ENCODE results near the gene GPS1.

GPS1 gene

GRCh38 chr17:82079001-82079677, 27.4 kb downstream of the GPS1 start:
- no peak for DNase-seq (ENCODE audit: low spot score)

GRCh38 chr17:82080048-82080788, 28.5 kb downstream of the GPS1 start:
- DNase-seq (ENCODE audit: low spot score): no peak

- DNase-seq (ENCODE audit: low spot score): no peak
Observed at GRCh38 chr17:82080789-82081464, 29.2 kb downstream of the GPS1 start.

GRCh38 chr17:82081546-82081945, 29.8 kb downstream of the GPS1 start:
- no peak for DNase-seq (ENCODE audit: low spot score)

GRCh38 chr17:82081966-82082365, 30.3 kb downstream of the GPS1 start:
- DNase-seq (ENCODE audit: low spot score): no peak

GRCh38 chr17:82082456-82082855, 30.8 kb downstream of the GPS1 start:
- DNase-seq (ENCODE audit: low spot score): no peak

- no peak for DNase-seq (ENCODE audit: low spot score)
Observed at GRCh38 chr17:82083009-82083408, 31.3 kb downstream of the GPS1 start.

GRCh38 chr17:82083533-82084359, 32.0 kb downstream of the GPS1 start:
- DNase-seq (ENCODE audit: low spot score): no peak

- DNase-seq (ENCODE audit: low spot score): no peak
Observed at GRCh38 chr17:82084373-82085030, 32.8 kb downstream of the GPS1 start.

GRCh38 chr17:82085031-82085861, 33.5 kb downstream of the GPS1 start:
- DNase-seq (ENCODE audit: low spot score): no peak

GRCh38 chr17:82085931-82086764, 34.5 kb downstream of the GPS1 start:
- DNase-seq (ENCODE audit: low spot score): no peak

- no peak for DNase-seq (ENCODE audit: low spot score)
Observed at GRCh38 chr17:82086941-82087906, 35.5 kb downstream of the GPS1 start.

- DNase-seq (ENCODE audit: low spot score): no peak
Observed at GRCh38 chr17:82087961-82088837, 36.5 kb downstream of the GPS1 start.

- DNase-seq (ENCODE audit: low spot score): no peak
Observed at GRCh38 chr17:82088838-82089722, 37.4 kb downstream of the GPS1 start.

GRCh38 chr17:82089723-82090548, 38.2 kb downstream of the GPS1 start:
- DNase-seq (ENCODE audit: low spot score): no peak

Measured in ecto neural progenitor cell (in vitro differentiated cells).